ENCODE data around the gene ARL8B. TPM values are rescaled to one million over a fixed set of nuclear protein-coding genes. Genes with fewer than 3 reads are reported as not detected.
A peak's percentile ranks its signal among the peaks of the same experiment; 100 is the strongest.

Gene ARL8B
- total and polyA plus RNA-seq, 2 donors (not counting 1 experiment from before 2014, with no cell fraction given) = 14.5 to 67.3 TPM

GRCh38 chr3:5220667-5221431 lies 98.8 kb downstream of the ARL8B start:
- WGBS (ENCODE audit: insufficient coverage) = 92% methylated on average over 8 of the region's 11 CpGs
- Mint-ChIP-seq H3K4me3 (no peak overlapping the region), H3K4me1 (no peaks in the 10 kb centered on the region), H3K27me3 (no peaks in the 10 kb centered on the region), H3K9me3 (ENCODE audit: insufficient read depth) (no peaks in the 10 kb centered on the region), H3K27ac (peak overlapping the region; percentile 56)
- intact Hi-C loops (cut with micrococcal nuclease) = no loop called here
- TF ChIP-seq CTCF (IDR thresholded peaks at IDR 0.05) (no peak), EZH2 (IDR thresholded peaks at IDR 0.05; ENCODE audit: borderline replicate concordance, insufficient read depth, low read depth, low read length, poor library complexity, severe bottlenecking) (no peak)
- Histone ChIP-seq H3K4me1 (ENCODE audit: control insufficient read depth in 2 of 2, insufficient read depth in 2 of 2, low read length in 2 of 2) (no peaks in the 10 kb centered on the region), H3K36me3 (replicated peaks in 1 of 2; ENCODE audit: control extremely low read depth in 1 of 2, control insufficient read depth in 1 of 2, extremely low read depth in 1 of 2, insufficient read depth in 2 of 2, low read length in 1 of 2) (peaks cover 5 to 41% of the 10 kb centered on the region in 2 experiments), H3K79me2 (ENCODE audit: control insufficient read depth, insufficient read depth, low read length) (no peaks in the 10 kb centered on the region), H3K27me3 (replicated peaks in 1 of 4; ENCODE audit: control extremely low read depth in 1 of 4, control insufficient read depth in 3 of 4, insufficient read depth in 4 of 4, low read length in 3 of 4) (no peaks in the 10 kb centered on the region), H3K27ac (ENCODE audit: low read length in 2 of 2) (no peak overlapping the region), H3K9me3 (ENCODE audit: control extremely low read depth in 1 of 3, control insufficient read depth in 2 of 3, insufficient read depth in 1 of 3, low read length in 2 of 3) (no peaks in the 10 kb centered on the region), H3K4me3 (ENCODE audit: control extremely low read depth in 1 of 5, extremely low read depth in 1 of 5, insufficient read depth in 1 of 5, low read depth in 2 of 5, low read length in 4 of 5) (no peak overlapping the region), H2AFZ (ENCODE audit: insufficient read depth, low read depth, low read length, poor library complexity, severe bottlenecking) (no peak overlapping the region), H3K9ac (ENCODE audit: low read length) (no peak overlapping the region), H3K4me2 (replicated peaks; ENCODE audit: low read depth, low read length, poor library complexity, severe bottlenecking) (no peak overlapping the region), H4K20me1 (ENCODE audit: control insufficient read depth, insufficient read depth, low read length, poor library complexity, severe bottlenecking) (peaks cover 4% of the 10 kb centered on the region)
- POLR2A ChIA-PET = no interaction called here
- CTCF ChIA-PET = no interaction called here
- no peak for ATAC-seq (ENCODE audit: low read depth)
- DNase-seq = no peak

GRCh38 chr3:5221701-5222100 lies 99.6 kb downstream of the ARL8B start:
- H3K27me3 Mint-ChIP-seq = no peaks in the 10 kb centered on the region
- no peak overlapping the region for H3K4me3 ChIP-seq (ENCODE audit: control extremely low read depth in 1 of 5, extremely low read depth in 1 of 5, insufficient read depth in 1 of 5, low read depth in 2 of 5, low read length in 4 of 5)
- no peak for DNase-seq
- no peak overlapping the region for H3K9ac ChIP-seq (ENCODE audit: low read length)
- H4K20me1 ChIP-seq (ENCODE audit: control insufficient read depth, insufficient read depth, low read length, poor library complexity, severe bottlenecking) = peaks cover 4% of the 10 kb centered on the region
- peaks cover 3 to 32% of the 10 kb centered on the region in 2 experiments for H3K36me3 ChIP-seq (replicated peaks in 1 of 2; ENCODE audit: control extremely low read depth in 1 of 2, control insufficient read depth in 1 of 2, extremely low read depth in 1 of 2, insufficient read depth in 2 of 2, low read length in 1 of 2)
- TF ChIP-seq EZH2 (IDR thresholded peaks at IDR 0.05; ENCODE audit: borderline replicate concordance, insufficient read depth, low read depth, low read length, poor library complexity, severe bottlenecking) (no peak), CTCF (IDR thresholded peaks at IDR 0.05) (no peak)
- POLR2A ChIA-PET = no interaction called here
- CTCF ChIA-PET = no interaction called here
- H3K9me3 ChIP-seq (ENCODE audit: control extremely low read depth in 1 of 3, control insufficient read depth in 2 of 3, insufficient read depth in 1 of 3, low read length in 2 of 3) = no peaks in the 10 kb centered on the region
- no peaks in the 10 kb centered on the region for H3K4me1 ChIP-seq (ENCODE audit: control insufficient read depth in 2 of 2, insufficient read depth in 2 of 2, low read length in 2 of 2)
- H3K9me3 Mint-ChIP-seq (ENCODE audit: insufficient read depth) = no peaks in the 10 kb centered on the region
- intact Hi-C loops (cut with micrococcal nuclease) = no loop called here
- peak overlapping the region; percentile 56 for H3K27ac Mint-ChIP-seq
- no peak overlapping the region for H3K4me2 ChIP-seq (replicated peaks; ENCODE audit: low read depth, low read length, poor library complexity, severe bottlenecking)
- H2AFZ ChIP-seq (ENCODE audit: insufficient read depth, low read depth, low read length, poor library complexity, severe bottlenecking) = no peak overlapping the region
- ATAC-seq (ENCODE audit: low read depth) = no peak
- no peak overlapping the region for H3K4me3 Mint-ChIP-seq
- no peak overlapping the region for H3K27ac ChIP-seq (ENCODE audit: low read length in 2 of 2)
- H3K79me2 ChIP-seq (ENCODE audit: control insufficient read depth, insufficient read depth, low read length) = no peaks in the 10 kb centered on the region
- no peaks in the 10 kb centered on the region for H3K4me1 Mint-ChIP-seq
- WGBS (ENCODE audit: insufficient coverage) = no CpG with 5 or more reads among the region's 6 CpGs
- no peaks in the 10 kb centered on the region for H3K27me3 ChIP-seq (replicated peaks in 1 of 4; ENCODE audit: control extremely low read depth in 1 of 4, control insufficient read depth in 3 of 4, insufficient read depth in 4 of 4, low read length in 3 of 4)
